ENCODE data around the gene EHF.
"Not testable (repeated sequence)": the region's sequence is repeated elsewhere in the genome, so short reads cannot be mapped to it uniquely, and the experiment has no call there.

EHF gene

DNA sequence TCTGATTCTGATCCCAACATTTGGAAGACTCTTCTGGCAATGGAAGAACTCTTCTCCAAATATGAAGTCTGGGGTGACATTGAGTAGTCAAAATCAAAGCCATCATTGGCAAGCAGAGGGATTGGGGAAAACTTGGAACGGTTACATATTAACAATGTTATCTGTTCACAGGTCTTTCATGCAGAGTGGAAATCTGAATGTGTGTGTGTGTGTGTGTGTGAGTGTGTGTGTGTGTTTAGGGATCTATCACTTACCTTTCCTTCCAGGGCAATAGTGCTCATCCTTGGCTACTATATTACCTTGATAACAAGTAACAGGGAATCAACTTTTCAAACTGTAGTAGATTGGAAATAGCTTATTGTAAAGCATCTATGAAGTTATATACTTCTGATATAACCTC, 55.3 kb downstream of the EHF start:
- DNase-seq, result no peak

DNA sequence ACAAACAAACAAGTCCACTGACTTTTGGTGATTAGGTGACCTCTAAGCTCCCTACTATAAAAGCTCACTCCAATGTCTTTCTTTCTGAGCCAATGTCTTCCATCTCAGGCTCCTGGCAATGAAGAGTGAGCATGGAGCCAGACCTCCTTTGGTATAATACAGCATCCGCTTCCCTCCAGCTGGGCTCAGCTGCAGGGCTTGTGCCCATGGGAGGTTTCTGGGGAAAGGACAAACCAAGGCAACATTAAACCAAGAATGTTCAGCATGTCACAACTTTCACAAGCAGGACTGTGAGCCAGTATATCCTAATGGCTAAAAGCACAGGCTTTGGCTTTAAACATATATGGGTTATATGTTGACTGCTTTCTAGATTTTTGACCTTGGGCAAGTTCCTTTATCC, 58.8 kb downstream of the EHF start:
- DNase-seq, result no peak

DNA sequence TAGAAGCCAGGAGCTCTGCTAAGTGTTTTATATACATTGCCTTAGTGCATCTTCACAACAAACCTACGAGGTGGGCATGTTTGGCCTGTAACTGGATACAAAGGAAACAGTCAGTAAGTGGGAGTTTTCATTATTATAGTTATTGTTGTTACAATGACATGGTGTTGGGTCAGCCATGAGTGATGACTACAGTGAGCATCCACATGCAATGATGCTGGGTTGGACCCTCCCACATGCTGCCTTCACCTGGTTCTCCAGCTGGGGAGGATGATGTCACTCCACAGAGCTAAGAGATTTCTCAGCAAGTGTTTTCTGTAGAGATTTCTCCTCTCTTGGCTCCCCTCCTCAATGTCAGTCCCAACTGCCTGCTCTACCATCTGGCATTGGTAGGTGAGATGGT, 59.3 kb downstream of the EHF start:
- no peak for DNase-seq

DNA sequence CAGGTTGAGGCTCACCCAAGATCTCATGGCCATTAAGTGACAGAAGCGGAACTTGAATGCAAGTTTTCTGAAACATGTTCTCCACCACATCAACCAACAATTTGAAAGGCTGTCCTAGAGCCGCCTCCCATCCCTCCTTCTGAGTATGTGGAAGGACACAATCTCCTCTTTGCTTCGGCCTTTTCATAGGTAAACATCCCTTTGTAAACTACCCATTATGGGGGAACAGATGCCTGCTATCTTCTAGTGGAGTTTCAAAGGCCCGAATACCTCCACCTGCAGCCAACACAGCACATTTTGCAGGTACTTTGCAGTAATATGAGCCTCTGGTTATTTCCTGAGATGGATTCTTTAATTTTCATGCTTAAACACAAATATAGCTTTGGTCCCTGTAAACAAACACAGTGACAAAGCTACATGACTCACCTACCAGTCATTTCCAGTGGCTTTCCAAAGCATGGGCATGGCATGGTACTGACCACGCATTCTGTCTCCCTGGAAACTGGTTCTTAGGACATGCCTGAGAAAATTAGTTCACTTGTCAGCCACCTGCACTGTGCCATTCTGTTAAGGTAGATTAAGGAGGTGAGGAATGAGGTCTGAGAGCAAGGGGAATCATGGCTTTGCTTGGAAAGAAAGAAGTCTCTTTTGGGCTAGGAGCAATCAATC, 60.2 kb downstream of the EHF start:
- DNase-seq, result no peak

DNA sequence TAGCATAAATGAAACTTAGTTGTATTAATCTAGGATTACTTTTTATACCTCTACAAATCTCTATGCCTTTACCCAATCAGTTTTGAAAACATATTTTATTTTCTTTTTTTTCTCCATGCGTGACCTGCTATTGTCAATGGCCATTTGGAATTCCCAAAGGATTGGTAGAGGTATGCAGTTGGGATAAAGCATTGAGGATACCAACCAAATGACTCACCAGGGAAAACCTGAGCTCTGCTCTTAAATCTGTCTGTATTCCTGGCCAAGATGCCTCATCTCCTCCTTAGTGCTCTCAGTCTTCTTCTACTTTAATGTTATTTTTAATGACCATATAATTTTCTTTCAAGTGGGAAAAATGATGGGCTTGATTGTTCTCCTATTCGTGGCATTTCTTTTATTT, 61.9 kb downstream of the EHF start:
- no peak for DNase-seq

DNA sequence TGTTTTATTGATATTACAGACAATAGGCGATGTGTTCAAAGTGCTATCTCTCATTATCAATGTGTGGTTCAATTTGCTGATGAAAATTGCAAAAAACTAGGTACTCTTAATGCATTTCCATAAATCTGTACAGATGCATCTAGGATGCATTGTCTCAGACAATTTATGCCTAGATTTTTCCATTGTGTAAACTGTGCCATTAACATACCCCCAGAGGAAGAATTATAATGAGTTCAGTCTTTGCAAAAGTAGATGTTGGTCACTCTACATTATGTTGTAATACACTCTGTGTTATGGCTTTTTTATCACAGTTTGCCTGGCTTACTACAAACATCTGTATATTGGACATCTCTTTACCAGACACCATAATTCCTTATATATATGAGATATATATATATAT, 62.5 kb downstream of the EHF start:
- no peak for DNase-seq

DNA sequence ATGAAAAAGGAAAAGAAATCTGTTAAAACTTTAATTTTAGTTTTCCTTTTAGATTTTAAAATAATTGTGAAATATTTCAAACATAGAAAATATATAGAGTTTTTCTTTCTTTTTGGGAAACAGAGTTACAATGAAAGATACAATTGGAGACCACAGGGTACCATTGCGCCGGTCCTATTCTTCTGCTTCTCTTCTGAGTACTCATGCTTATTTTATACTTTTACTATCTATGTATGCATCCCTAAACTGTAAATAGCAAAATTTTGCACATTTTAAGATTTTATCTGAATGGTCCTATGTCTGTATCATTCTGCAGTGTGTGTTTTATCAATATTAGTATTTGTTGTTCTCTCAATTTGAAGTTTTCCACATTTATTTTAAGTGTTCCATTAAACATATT, 65.0 kb downstream of the EHF start:
- no peak for DNase-seq

DNA sequence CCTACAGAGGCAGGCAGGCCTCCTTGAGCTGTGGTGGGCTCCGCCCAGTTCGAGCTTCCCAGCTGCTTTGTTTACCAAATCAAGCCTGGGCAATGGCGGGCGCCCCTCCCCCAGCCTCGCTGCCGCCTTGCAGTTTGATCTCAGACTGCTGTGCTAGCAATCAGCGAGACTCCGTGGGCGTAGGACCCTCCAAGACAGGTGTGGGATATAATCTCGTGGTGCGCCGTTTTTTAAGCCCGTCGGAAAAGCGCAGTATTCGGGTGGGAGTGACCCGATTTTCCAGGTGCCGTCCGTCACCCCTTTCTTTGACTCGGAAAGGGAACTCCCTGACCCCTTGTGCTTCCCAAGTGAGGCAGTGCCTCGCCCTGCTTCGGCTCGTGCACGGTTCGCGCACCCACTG, 71.4 kb downstream of the EHF start:
- DNase-seq, result not testable (repeated sequence)

DNA sequence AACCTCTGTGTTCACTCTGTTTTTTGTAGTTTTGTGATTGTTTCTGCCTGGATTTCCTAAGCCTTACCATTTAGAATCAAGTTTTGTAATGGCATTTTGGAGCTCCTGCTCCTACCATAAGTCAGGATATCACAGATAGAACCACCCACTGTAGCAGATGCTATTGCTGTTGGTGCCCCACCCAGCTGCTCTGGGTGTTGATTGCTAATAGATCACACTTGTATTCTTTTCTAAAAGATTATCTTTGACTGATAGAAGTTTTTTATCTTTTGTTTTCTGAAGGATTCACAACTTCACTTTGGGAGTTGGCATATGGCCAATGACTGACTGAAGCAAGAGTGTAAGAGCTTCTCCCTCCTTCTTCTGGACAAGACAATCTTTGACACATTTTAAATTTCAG, 76.0 kb downstream of the EHF start:
- no peak for DNase-seq

DNA sequence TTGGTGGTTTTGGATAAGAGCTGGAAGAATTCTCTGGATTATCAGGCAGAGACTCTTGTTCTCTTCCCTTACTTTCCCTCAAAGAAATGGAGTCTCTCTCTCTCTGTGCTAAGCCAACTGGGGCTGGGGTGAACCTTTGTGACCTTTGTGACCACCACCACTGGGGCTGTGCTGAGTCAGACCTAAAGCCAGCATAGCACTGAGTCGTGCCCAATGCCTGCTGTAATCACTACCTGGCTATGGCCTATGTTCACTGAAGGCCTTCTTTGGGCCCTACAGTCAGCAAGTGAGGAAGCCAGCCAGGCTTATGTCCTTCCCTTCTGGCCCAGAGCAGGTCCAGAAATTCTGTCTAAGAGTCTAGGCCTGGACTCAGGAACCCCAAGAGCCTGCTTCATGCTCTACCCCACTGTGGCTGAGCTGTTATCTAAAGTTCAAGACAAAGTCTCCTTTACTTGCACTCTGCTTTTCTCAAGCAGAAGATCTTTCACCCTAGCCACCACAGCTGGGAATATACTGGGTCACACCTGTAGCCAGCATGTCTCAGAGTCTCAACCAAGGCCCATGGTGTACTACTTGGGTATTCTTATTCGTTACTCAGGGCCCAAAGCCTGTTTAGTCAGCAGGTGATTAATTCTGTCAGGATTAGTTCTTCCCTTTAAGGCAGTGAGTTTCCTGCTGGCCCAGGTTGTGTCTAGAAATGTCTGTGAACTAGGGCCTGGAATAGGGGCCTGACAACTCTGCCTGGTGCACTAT, 86.0 kb downstream of the EHF start:
- no peak for DNase-seq

DNA sequence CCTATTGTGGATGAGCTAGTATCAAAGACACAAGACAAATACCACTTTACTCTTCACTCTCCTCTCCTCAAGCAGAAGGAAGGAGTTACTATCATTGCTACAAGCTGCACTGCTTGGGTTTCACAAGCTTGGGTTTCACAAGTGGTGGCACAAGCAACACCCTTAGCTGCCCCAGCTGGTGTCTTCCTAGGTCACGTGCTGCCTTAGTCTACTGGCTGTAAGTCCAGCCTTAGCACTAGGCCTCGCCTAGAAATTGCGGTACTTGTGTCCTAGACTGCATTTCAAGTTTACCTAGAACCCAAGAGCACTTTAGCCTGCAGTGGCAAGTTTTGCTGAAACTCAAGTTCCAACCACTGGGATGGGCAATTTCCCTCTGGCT, 86.6 kb downstream of the EHF start:
- DNase-seq, result no peak
